ENCODE measurements around the gene ATXN1. TPM values are rescaled to one million over a fixed set of nuclear protein-coding genes. Genes with fewer than 3 reads are reported as not detected.

The ATXN1 gene
- total and polyA plus RNA-seq, 2 experiments from 2014 or later = 4.8 to 9.1 TPM

DNA sequence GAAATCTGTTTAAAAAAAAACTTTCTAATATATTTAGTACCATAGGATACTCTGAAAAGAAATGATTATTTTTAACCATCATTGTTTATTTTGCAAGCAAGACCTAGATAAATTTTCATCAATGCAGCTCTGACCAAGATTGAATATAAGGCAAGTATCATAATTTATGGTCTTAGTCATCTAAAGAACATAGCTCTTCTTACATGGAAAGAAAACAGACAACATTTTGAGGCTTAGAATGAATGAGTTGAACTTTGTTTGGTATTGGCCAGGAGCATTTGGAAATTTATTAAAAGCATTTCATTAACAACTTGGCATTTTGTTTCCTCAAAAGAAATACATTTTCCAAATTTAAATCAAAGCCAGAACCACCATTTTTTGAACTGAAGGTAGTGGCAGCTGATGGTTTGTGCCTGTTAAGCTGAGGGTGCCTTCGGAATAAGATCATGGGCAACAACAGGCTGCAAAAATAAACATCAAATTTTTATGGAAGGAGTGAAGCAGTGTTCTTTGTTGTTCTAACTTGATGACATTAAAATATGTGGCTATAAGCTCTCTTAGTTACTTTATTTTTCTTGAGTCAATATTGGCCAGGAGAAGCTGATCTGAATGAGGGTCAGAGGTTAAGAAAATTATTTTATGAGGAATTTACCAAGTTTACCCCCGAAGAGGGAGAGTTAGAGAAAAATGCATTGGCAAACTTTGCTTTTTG is 6.7 kb upstream of the ATXN1 start:
- no peaks in the 10 kb centered on the region for H3K9me2 ChIP-seq (ENCODE audit: insufficient read depth)
- H3K27ac Mint-ChIP-seq = no peak overlapping the region
- no peaks in the 10 kb centered on the region for H4K20me1 ChIP-seq (replicated peaks; ENCODE audit: insufficient read depth)
- TF ChIP-seq ZNF331 (CRISPR knock-in tag; IDR thresholded peaks at IDR 0.05; ENCODE audit: low read depth) (no peak), STAT1 (IDR thresholded peaks at IDR 0.05; ENCODE audit: unreplicated experiment) (no peak), ZNF114 (CRISPR knock-in tag; IDR thresholded peaks at IDR 0.05) (no peak), POLR2AphosphoS5 (IDR thresholded peaks at IDR 0.05; ENCODE audit: low read depth) (no peak), EZH2 (IDR thresholded peaks at IDR 0.05; ENCODE audit: low read depth, unreplicated experiment) (no peak), JUNB (IDR thresholded peaks at IDR 0.05; ENCODE audit: unreplicated experiment) (no peak), NANOG (IDR thresholded peaks at IDR 0.05; ENCODE audit: borderline replicate concordance) (no peak)
- TF ChIP-seq, protein P1, sequence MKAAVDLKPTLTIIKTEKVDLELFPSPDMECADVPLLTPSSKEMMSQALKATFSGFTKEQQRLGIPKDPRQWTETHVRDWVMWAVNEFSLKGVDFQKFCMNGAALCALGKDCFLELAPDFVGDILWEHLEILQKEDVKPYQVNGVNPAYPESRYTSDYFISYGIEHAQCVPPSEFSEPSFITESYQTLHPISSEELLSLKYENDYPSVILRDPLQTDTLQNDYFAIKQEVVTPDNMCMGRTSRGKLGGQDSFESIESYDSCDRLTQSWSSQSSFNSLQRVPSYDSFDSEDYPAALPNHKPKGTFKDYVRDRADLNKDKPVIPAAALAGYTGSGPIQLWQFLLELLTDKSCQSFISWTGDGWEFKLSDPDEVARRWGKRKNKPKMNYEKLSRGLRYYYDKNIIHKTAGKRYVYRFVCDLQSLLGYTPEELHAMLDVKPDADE (IDR thresholded peaks at IDR 0.05) = no peak
- TF ChIP-seq, protein P2, sequence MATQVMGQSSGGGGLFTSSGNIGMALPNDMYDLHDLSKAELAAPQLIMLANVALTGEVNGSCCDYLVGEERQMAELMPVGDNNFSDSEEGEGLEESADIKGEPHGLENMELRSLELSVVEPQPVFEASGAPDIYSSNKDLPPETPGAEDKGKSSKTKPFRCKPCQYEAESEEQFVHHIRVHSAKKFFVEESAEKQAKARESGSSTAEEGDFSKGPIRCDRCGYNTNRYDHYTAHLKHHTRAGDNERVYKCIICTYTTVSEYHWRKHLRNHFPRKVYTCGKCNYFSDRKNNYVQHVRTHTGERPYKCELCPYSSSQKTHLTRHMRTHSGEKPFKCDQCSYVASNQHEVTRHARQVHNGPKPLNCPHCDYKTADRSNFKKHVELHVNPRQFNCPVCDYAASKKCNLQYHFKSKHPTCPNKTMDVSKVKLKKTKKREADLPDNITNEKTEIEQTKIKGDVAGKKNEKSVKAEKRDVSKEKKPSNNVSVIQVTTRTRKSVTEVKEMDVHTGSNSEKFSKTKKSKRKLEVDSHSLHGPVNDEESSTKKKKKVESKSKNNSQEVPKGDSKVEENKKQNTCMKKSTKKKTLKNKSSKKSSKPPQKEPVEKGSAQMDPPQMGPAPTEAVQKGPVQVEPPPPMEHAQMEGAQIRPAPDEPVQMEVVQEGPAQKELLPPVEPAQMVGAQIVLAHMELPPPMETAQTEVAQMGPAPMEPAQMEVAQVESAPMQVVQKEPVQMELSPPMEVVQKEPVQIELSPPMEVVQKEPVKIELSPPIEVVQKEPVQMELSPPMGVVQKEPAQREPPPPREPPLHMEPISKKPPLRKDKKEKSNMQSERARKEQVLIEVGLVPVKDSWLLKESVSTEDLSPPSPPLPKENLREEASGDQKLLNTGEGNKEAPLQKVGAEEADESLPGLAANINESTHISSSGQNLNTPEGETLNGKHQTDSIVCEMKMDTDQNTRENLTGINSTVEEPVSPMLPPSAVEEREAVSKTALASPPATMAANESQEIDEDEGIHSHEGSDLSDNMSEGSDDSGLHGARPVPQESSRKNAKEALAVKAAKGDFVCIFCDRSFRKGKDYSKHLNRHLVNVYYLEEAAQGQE (IDR thresholded peaks at IDR 0.05; ENCODE audit: unreplicated experiment) = no peak
- TF ChIP-seq, protein P3, sequence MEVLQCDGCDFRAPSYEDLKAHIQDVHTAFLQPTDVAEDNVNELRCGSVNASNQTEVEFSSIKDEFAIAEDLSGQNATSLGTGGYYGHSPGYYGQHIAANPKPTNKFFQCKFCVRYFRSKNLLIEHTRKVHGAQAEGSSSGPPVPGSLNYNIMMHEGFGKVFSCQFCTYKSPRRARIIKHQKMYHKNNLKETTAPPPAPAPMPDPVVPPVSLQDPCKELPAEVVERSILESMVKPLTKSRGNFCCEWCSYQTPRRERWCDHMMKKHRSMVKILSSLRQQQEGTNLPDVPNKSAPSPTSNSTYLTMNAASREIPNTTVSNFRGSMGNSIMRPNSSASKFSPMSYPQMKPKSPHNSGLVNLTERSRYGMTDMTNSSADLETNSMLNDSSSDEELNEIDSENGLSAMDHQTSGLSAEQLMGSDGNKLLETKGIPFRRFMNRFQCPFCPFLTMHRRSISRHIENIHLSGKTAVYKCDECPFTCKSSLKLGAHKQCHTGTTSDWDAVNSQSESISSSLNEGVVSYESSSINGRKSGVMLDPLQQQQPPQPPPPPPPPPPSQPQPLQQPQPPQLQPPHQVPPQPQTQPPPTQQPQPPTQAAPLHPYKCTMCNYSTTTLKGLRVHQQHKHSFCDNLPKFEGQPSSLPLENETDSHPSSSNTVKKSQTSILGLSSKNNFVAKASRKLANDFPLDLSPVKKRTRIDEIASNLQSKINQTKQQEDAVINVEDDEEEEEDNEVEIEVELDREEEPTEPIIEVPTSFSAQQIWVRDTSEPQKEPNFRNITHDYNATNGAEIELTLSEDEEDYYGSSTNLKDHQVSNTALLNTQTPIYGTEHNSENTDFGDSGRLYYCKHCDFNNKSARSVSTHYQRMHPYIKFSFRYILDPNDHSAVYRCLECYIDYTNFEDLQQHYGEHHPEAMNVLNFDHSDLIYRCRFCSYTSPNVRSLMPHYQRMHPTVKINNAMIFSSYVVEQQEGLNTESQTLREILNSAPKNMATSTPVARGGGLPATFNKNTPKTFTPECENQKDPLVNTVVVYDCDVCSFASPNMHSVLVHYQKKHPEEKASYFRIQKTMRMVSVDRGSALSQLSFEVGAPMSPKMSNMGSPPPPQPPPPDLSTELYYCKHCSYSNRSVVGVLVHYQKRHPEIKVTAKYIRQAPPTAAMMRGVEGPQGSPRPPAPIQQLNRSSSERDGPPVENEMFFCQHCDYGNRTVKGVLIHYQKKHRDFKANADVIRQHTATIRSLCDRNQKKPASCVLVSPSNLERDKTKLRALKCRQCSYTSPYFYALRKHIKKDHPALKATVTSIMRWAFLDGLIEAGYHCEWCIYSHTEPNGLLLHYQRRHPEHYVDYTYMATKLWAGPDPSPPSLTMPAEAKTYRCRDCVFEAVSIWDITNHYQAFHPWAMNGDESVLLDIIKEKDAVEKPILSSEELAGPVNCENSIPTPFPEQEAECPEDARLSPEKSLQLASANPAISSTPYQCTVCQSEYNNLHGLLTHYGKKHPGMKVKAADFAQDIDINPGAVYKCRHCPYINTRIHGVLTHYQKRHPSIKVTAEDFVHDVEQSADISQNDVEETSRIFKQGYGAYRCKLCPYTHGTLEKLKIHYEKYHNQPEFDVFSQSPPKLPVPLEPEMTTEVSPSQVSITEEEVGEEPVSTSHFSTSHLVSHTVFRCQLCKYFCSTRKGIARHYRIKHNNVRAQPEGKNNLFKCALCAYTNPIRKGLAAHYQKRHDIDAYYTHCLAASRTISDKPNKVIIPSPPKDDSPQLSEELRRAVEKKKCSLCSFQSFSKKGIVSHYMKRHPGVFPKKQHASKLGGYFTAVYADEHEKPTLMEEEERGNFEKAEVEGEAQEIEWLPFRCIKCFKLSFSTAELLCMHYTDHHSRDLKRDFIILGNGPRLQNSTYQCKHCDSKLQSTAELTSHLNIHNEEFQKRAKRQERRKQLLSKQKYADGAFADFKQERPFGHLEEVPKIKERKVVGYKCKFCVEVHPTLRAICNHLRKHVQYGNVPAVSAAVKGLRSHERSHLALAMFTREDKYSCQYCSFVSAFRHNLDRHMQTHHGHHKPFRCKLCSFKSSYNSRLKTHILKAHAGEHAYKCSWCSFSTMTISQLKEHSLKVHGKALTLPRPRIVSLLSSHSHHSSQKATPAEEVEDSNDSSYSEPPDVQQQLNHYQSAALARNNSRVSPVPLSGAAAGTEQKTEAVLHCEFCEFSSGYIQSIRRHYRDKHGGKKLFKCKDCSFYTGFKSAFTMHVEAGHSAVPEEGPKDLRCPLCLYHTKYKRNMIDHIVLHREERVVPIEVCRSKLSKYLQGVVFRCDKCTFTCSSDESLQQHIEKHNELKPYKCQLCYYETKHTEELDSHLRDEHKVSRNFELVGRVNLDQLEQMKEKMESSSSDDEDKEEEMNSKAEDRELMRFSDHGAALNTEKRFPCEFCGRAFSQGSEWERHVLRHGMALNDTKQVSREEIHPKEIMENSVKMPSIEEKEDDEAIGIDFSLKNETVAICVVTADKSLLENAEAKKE (CRISPR knock-in tag; IDR thresholded peaks at IDR 0.05) = no peak
- DNase-seq (ENCODE audit: low spot score) = no peak
- no peaks in the 10 kb centered on the region for H3K36me3 ChIP-seq (ENCODE audit: insufficient read depth)
- peaks cover 9% of the 10 kb centered on the region for H3K27me3 Mint-ChIP-seq (ENCODE audit: insufficient read depth, low read depth, poor library complexity)
- H3K4me3 Mint-ChIP-seq = no peak overlapping the region
- no peak for ATAC-seq
- H3K4me2 ChIP-seq = no peak overlapping the region
- no peak overlapping the region for H2AFZ ChIP-seq
- peaks cover 26% of the 10 kb centered on the region for H3K4me1 Mint-ChIP-seq
- H3K79me2 ChIP-seq (replicated peaks; ENCODE audit: insufficient read depth) = no peaks in the 10 kb centered on the region
- no peak overlapping the region for H3K27ac ChIP-seq (ENCODE audit: low read depth)
- H3K4me1 ChIP-seq (ENCODE audit: insufficient read depth) = peaks cover 11% of the 10 kb centered on the region; the same call in 1 of the 2 replicates
- H3F3A ChIP-seq (replicated peaks; ENCODE audit: low read depth) = no peaks in the 10 kb centered on the region
- H3K36me3 Mint-ChIP-seq (ENCODE audit: low read depth) = no peaks in the 10 kb centered on the region
- no peaks in the 10 kb centered on the region; the same call in 1 of the 2 replicates for H3K27me3 ChIP-seq (ENCODE audit: insufficient read depth)
- no peaks in the 10 kb centered on the region for H3K9me3 Mint-ChIP-seq
- no peak overlapping the region for H3K4me3 ChIP-seq

All from GM23338 (cell line).